ENCODE results near the gene VARS2.
"Not testable (repeated sequence)": the region's sequence is repeated elsewhere in the genome, so short reads cannot be mapped to it uniquely, and the experiment has no call there.

VARS2 gene

DNA sequence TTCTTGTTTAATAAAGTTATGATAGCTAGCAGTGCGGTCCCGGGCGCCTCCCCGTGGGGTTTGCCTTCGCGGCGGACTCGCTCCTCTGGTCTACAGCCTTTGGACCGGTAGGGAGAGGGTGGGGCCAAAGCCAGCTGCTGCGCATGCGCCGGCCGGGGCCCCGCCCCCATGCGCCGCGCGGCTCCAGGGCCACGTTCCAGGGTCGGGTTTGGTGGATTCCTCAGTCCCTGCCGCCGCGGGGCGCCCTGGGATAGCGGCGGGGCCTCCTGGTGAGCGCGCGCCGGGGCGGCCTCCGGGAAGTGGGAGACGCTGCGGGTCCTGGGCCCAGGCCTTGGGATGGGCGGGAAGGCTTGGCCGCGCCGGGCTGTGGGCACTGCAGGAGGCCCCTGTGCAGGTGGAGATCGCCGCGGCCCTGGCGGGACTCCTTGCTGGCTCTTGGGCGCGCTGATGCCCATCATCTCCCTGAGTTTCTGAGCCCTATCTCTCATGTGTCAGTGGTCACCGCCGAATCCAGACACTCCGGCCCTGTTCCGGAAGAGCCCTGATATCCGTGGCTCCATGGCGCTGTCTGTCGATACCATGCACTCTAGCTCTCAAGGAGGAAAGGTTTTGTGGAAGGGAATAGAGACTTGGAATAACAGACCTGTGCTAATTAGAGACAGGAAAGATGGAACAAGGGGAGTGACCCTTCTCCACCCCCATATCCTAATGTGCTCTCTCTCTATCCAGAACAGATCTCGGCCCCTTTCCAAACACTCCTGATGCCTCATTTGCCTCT is at the start of gene VARS2:
TSS of gene VARS2 (plus strand) at position 163 of the 778 bp plus-strand sequence. CDS start at position 762, 599 bp downstream.
- DNase-seq: peak; percentile 87

DNA sequence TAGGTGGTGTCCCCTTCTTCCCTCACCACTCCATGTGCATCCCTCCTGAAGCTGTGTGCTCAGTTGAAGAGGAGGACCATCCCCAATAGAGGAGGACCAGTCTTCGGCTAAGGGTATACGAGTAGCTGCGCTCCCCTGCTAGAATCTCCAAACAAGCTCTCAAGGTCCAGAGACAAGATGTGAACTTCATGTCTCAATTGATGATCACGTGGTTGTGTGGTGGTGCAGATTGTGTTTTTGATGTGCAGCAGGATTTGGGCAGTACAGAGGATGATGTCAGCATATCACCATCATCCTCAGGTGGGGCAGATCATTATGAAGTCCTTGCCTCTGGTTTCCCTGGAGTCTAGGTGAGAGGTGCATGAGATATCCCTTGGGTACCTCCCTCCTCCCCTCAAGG is 49.7 kb upstream of the VARS2 start:
- no peak for DNase-seq

DNA sequence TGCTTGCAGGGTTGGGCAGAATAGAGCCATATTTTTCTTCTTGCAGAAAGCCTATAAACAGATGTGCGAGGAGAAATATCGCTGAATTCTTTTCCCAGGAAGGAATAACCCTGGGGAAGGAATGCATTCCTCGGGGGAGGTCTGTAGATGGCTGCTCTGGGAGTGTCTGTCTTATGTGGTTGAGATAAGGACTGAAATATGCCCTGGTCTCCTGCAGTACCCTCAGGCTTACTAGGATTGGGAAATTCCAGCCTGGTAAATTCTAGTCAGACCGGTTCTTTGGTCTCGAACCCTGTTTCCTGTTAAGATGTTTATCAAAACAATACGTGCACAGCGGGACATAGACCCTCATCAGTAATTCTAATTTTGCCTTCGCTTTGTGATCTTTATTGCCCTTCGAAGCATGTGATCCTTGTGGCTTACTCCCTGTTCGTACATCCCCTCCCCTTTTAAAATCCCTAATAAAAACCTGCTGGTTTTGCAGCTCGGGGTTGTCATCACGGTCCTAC is 44.7 kb upstream of the VARS2 start:
- not testable (repeated sequence) for DNase-seq

DNA sequence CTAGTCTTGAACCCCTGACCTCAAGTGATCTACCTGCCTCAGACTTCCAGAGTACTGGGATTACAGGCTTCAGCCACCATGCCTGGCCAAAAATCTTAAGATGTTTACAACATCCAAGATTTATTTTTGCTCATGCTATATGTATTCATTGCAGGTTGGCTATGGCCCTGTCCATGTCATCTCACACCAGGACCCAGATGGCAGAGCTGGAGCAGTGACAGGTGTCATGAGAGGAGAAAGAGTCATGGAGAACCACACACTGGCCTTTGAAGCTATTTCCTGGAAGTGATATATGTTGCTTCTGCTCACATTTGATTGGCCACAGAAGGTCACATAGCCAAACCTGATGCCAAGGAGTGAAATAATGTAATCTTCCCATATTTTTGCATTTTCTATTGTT is 43.5 kb upstream of the VARS2 start:
- no peak for DNase-seq

DNA sequence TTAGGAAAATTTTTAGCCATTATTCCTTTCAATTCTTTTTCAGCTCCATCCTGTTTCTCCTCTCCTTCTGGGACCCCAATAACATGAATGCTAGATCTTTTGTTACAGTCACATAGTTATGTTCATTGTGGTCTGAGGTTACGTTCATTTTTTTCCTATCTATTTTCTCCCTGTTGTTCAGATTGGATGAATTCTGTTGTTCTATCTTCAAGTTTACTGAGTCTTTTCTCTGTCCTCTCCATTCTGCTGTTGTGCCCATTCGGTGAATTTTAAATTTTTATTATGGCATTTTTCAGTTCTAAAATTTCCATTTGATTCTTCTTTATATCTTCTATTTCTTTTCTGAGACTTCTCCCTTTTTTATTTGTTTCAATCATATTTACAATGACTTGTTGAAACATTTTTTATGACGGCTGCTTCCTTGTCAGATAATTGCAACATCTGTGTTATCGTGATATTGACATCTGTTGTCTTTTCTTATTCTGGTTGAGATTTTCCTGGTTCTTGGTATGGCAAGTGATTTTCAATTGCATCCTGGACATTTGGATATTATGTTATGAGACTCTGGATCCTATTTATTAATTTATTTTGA is 42.4 kb upstream of the VARS2 start:
- DNase-seq: no peak

DNA sequence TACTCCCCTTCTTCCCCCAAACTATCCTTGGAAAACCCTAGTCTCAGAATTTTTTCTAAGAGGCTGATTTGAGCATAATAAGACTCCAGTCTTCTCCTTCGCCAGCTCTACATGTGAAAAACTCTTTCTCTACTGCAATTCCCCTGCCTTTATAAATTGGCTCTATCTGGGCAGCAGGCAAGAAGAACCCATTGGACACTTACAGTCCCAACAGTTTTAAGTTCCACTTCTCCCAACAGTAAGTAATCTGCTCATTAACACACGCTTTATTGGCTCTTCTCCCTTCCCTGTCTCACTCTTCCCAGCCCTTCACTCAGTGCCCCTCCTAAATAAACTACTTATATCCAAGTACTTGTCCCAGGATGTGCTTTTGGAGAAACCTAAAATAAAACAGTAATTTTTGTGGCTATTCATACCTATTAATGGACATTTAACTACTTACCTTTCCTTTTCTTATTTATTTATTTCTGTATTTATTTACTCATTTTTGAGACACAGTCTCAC is 40.8 kb upstream of the VARS2 start:
- no peak for DNase-seq

DNA sequence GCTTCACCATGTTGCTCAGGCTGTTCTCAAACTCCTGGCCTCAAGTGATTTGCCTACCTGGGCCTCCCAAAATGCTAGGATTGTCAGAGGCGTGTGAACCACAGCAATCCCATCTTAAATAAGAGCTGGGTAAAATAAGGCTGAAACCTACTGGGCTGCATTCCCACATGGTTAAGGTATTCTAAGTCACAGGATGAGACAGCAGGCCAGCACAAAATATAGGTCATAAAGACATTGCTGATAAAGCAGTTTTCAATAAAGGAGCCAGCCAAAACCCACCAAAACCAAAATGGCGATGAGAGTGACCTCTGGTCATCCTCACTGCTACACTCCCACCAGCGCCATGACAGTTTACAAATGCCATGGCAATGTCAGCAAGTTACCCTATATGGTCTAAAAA is 40.2 kb upstream of the VARS2 start:
- not testable (repeated sequence) for DNase-seq

DNA sequence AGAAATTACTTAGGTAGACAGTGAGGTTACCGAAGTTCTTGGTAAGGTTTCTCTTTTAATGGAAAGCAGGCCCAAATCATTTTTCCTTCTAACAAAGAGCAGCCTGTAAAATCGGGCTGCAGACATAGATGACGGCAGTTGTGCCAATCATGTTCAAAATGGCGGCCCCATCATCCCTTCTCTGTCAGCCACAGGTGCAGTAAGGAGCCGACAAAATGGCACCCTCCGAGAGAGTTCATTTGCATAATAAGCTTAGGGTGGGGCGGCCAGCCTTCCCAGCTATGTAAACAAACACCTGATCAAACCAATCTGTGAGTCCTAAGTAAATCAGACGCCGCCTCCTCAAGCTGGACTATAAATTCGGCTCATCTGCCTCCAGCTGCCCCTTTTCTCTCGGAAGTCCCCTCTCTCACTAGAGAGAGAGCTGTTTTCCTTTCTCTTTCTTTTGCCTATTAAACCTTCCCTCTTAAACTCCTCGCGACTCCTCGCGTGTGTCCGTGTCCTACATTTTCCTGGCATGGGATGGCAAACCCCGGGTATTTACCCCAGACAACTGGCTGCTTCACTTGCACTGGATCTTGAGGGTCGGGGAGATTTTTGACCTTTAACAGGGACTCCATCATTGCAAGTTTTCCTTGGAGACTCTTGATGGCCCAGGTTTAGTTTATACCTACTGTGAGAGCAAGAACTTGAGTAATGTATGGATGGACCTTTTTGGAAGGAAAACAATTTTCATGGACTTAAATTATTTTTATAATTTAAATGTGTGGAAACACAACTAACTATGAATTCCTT is 38.6 kb upstream of the VARS2 start:
- no peak for DNase-seq

DNA sequence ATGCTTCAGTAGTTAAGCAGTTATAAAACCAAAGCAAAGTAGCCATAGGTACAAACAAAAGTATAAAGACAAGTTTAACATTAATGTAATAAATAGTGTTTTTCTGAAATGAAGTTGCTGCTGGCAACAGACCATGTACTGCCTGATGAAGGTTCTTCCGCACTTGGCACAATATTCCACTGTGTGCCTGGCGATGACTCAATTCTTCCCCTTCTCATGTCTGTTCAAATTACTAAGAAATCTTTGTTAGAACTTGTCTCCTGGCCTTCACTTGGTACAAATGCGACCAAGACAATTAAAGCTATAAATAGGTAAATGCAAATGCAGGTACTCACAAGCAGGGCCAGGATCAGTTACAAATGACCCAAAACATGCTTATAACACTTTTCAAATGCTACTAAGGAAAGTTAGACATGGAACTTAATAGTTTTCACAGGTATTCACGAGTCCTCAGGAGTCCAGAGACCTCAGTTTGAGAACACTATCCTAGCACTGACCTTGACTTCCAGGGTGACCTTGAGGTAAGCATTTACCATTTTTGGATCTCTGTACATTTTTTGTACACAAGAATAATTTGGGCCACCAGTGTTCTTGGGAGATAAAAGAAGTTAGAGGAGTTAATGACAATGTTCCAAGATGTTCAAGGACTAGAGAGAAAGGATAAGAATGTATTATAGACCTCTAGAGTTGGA is 37.9 kb upstream of the VARS2 start:
- DNase-seq: no peak

DNA sequence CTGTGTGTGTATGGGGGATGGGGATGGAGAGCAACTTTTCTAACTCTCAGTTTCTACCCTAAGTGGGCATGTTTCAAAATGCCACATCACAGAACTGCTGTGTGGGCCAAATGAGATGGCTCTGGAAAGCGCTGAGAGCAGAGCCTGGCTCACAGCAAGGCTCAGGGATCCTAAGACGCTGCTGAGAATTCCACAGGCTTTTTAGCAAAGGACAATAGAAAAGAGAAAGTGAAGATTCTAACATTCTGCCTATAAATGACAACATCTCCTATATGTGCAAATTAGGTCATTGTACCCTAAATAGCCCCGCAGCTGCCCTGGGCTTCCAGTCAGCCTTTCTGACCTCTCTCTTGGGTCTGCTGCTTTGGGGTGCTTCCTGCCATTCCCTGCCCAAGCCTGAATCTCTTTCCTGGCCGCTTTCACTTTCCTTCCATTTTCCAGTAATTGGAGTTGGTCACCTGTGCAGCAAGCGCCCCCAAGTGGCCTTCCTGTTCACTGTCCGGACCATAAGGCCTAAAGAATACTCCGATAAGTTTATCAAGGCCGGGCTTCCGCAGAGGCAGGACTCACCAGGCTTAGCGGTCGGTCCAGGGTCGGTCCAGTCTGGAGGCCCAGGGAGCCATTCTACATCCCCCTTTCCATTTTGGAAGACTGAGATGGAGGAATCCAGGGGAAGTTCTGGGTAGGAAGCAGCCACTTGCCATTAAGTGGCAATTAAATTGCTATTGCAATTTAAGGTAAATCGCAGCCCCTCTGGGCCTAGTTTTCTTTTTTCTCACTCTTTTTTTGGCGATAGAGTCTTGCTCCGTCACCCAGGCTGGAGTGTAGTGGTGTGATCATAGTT is 36.4 kb upstream of the VARS2 start:
- DNase-seq: peak; percentile 72

DNA sequence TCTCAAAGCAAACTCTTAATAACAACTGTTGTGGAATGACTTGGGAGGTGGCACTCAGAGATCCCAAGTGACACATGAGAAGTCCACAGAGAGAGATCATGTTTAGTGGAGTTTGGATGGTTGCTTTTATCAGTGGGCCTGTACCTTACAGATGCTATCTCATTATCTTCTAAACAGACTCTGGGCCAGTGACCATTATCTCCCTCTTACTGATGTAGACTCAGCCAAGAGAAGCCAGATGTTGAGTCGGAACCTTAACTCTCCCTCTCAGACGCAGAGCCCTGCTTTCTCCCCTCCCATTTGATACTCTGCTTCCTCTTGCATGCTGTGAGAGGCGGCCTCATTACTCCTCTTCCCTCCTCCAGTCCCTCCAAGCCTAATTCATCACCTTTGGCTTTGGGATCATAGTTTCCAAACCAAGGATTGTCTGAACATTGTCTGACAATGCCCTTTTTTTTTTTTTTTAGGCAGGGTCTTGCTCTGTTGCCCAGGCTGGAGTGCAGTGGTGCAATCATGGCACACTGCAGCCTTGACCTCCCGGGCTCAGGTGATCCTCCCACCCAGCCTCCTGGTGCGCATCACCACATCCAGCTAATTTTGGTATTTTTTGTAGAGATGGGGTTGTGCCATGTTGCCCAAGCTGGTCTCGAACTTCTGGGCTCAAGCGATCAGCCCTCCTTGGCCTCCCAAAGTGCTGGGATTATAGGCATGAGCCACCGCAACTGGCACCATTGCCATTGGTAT is 34.2 kb upstream of the VARS2 start:
- no peak for DNase-seq

DNA sequence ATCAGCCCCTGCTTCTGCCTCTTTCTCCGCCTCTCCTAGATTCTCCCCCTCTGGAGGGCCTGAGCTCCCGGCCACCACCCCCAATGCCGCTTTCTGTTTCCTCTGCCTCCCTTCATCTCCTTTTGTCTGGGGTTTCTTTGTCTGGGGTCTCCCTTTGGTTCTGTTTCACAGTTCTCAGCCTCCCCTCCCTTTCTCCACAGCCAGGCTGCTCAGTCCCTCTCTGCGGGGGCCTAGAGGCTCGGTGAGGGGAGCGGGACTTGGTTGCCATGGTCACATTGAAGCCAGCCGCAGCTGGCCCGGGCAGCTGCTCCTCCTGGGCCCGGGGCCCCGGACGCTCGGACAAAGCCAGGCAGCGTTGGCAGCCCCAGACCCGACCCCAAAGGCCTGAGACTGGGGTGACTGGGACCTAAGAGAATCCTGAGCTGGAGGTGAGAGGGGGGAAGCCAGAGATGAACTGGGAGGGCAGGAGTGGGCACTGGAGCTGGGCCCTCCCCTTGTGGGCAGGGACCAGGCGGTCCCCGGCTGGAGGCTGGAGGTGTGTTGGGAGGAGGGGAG is 33.3 kb upstream of the VARS2 start:
- no peak for DNase-seq

DNA sequence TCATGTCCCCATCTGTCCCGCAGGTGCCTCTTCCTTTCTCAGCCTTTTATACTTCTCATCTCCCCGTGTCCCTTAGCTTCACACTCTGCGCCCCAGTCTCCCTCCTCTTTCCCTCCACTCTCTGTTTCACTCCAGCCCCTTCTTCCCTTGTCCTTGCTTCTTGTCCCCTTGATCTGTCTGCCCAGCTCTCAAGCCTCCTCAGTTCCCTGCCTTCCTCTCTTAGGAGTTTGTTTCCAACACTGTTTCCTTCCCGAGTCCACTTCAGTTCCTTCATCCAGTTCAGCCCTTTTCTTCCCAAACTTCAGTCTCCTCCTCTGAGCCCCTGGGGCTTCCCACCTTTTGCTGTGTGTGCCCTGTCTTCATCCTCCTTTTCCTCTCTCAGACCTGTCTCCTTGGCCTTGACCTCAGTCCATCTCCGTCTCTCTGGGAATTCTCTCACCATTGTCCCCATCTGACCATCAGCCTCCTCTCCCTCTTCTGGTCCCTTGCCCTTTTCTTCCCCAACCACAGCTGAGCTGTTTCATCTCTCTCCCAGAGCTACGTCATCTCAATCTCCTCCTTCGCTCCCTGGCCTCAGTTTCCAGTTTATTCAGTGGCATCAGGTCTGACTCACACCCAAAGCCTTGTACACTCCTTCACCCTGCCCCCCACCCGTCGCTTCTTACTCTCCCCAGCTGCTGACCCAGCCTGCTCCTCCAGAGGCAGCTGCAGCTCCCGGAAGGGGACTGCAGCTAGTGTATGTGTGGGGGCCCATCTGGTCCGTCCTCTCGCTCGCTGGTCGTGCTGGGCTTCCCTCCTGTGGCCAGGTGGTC is 32.4 kb upstream of the VARS2 start:
- DNase-seq: no peak

DNA sequence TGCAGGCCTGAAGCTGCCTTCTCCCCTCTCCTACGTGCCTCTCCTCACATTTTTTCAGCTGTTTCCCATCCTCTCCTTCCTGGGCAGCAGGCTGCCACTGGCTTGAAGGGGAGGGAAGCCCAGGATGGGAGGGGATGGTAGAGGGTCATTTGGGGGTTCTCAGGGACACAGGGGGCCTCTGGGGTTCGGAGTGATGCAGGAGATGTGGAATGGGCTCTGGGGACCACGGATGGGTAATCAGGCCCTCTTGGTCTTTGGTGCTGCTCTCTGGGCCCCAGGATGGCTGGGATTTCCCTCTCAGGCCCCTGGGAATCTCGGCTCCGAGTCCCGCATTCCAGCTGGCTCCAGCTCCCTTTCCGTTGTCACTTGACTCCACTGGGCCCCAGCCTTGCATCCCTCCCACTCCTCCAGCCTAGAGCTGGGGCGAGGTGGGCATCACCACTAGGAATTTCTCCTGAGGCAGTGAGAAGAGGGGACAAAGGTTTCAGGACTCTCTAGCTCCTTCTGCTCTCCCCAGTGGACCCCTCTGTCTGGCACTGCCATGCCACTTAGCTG is 31.8 kb upstream of the VARS2 start:
- DNase-seq: no peak

DNA sequence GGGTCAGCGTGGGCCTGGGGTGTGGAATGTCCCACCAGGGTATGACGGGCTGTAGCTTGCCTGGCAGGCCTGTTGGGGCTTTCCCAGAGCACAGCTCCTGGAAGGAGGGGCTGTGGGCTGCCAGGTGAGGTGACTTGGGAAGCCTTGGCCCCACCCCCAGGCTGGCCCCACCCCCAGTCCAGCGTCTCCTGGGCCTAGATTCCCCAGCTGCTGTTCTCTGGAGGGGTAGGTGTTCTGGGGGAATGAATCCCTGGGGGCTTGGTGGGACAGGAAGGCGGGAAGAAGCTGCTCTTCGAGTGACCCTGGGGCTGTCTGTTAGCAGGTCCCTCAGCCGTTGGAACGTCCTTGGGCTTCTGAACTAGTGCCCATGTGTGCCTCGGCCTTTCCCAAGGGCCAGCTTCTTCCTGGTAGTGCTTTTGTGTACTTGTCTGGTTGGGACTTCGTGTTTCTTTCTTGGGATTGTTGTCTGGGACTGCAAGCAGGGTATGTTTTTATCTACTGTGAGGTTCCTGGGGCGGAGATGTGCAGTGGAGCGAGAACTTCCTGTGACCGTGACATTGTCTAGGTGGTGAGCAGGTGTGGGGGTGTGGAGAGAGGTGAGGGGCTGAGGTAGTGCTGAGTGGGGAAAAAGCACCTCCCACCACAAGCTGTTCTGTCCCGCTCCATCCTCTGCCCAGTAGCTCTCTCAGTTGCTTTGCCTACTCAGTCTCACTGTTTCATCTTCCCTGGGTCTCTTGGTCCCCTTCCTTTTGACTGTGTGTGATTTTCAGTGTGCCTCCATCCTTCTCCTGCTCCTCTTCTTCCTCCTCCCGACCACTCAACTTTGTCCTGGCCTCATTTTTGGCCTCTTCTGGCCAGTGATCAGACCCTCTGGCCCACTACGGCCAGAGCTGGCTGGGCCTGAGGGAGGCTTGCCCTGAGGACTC is 31.0 kb upstream of the VARS2 start:
- no peak for DNase-seq

DNA sequence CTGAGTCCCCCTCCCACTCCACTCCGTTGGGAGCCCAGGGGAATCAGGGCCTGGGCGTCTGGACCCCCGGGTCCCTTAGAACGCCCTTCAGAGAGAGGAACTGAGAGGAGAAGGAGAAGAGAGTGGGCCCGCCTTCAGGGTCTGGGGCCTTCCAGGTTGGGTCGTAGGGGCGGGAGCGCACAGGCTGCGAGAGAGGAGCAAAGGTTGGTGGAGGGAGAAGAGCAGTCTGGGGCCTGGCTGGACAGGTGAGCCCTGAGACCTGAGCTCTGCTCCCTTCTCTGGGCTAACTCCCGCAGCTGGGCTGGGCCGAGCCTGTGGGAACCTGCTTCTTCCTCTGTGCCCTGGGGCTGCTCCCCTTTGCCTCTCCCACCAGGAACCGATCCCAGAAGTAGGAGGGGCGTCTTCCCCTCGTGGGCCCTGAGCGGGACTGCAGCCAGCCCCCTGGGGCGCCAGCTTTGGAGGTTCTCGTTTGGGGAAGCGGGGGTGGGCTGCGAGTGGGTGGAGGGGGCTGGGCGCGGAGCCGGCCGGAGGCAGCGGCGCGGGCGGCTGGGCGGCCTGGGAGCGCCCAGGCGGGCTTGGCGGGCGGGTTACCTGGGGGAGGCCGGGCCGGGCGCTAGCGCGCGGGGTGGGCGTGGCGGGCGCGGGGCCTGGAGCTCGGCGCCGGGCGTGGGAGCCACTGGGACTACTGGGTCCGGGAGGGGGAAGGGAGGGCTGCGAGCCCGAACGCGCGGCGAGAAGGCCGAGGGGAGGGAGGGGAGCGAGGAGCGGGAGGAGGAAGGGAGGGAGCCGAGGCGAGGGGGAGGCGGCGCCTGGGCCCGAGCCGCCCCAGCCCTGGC is 30.1 kb upstream of the VARS2 start, which contains the start of gene DDR1:
TSS of gene DDR1 (plus strand) at position 835 of the 836 bp plus-strand sequence. CDS start 4,211 bp downstream, outside the sequence.
- DNase-seq: peak; percentile 58
